ENCODE measurements around the gene PPFIBP1.
"Not testable (repeated sequence)": the region's sequence is repeated elsewhere in the genome, so short reads cannot be mapped to it uniquely, and the experiment has no call there.

Gene PPFIBP1

GRCh38 chr12:27646149-27646548 is 122.1 kb downstream of the PPFIBP1 start:
- H3K9me3 ChIP-seq (ENCODE audit: control insufficient read depth, low read length) = no peaks in the 10 kb centered on the region
- H3K36me3 ChIP-seq (ENCODE audit: control insufficient read depth, insufficient read depth, low read length) = no peaks in the 10 kb centered on the region
- H3K27ac ChIP-seq = no peak overlapping the region
- no peaks in the 10 kb centered on the region for H3K27me3 ChIP-seq (ENCODE audit: control insufficient read depth, insufficient read depth, low read length)
- TF ChIP-seq CTCF (IDR thresholded peaks at IDR 0.05) = no peak
- no peak overlapping the region for H3K4me3 ChIP-seq (ENCODE audit: low read depth, low read length)
- H3K4me1 ChIP-seq = no peaks in the 10 kb centered on the region
- H2AFZ ChIP-seq = no peak overlapping the region
- H3K4me2 ChIP-seq (ENCODE audit: low read length) = no peak overlapping the region
- H3K79me2 ChIP-seq = no peaks in the 10 kb centered on the region
- no peak overlapping the region for H3K9ac ChIP-seq

- no peaks in the 10 kb centered on the region for H3K79me2 ChIP-seq
- no peak overlapping the region for H3K4me2 ChIP-seq (ENCODE audit: low read length)
- H3K36me3 ChIP-seq (ENCODE audit: control insufficient read depth, insufficient read depth, low read length) = no peaks in the 10 kb centered on the region
- H3K9ac ChIP-seq = no peak overlapping the region
- H3K4me1 ChIP-seq = no peaks in the 10 kb centered on the region
- no peak overlapping the region for H3K4me3 ChIP-seq (ENCODE audit: low read depth, low read length)
- TF ChIP-seq CTCF (IDR thresholded peaks at IDR 0.05) = no peak
- H3K27ac ChIP-seq = no peak overlapping the region
- no peaks in the 10 kb centered on the region for H3K27me3 ChIP-seq (ENCODE audit: control insufficient read depth, insufficient read depth, low read length)
- no peaks in the 10 kb centered on the region for H3K9me3 ChIP-seq (ENCODE audit: control insufficient read depth, low read length)
- no peak overlapping the region for H2AFZ ChIP-seq
These were observed 126.0 kb downstream of the PPFIBP1 start for GRCh38 chr12:27650011-27650410.

GRCh38 chr12:27651201-27651600 is 127.2 kb downstream of the PPFIBP1 start:
- Histone ChIP-seq H3K27ac (no peak overlapping the region), H3K9me3 (ENCODE audit: control insufficient read depth, low read length) (no peaks in the 10 kb centered on the region), H3K4me1 (no peaks in the 10 kb centered on the region), H3K36me3 (ENCODE audit: control insufficient read depth, insufficient read depth, low read length) (no peaks in the 10 kb centered on the region), H3K4me3 (ENCODE audit: low read depth, low read length) (no peak overlapping the region), H3K9ac (no peak overlapping the region), H3K4me2 (ENCODE audit: low read length) (no peak overlapping the region), H3K79me2 (no peaks in the 10 kb centered on the region), H2AFZ (no peak overlapping the region), H3K27me3 (ENCODE audit: control insufficient read depth, insufficient read depth, low read length) (no peaks in the 10 kb centered on the region)
- no peak for TF ChIP-seq CTCF (IDR thresholded peaks at IDR 0.05)

GRCh38 chr12:27652174-27652763 is 128.3 kb downstream of the PPFIBP1 start:
- Histone ChIP-seq H3K4me1 (no peaks in the 10 kb centered on the region), H3K4me3 (ENCODE audit: low read depth, low read length) (no peak overlapping the region), H3K36me3 (ENCODE audit: control insufficient read depth, insufficient read depth, low read length) (no peaks in the 10 kb centered on the region), H3K9ac (no peak overlapping the region), H3K9me3 (ENCODE audit: control insufficient read depth, low read length) (no peaks in the 10 kb centered on the region), H3K27ac (no peak overlapping the region), H3K27me3 (ENCODE audit: control insufficient read depth, insufficient read depth, low read length) (no peaks in the 10 kb centered on the region), H2AFZ (no peak overlapping the region), H3K79me2 (no peaks in the 10 kb centered on the region), H3K4me2 (ENCODE audit: low read length) (no peak overlapping the region)
- TF ChIP-seq CTCF (IDR thresholded peaks at IDR 0.05) = peak; percentile 83

- Histone ChIP-seq H3K9ac (no peak overlapping the region), H3K27ac (no peak overlapping the region), H3K27me3 (ENCODE audit: control insufficient read depth, insufficient read depth, low read length) (no peaks in the 10 kb centered on the region), H3K4me2 (ENCODE audit: low read length) (no peak overlapping the region), H3K4me1 (no peaks in the 10 kb centered on the region), H3K36me3 (ENCODE audit: control insufficient read depth, insufficient read depth, low read length) (no peaks in the 10 kb centered on the region), H3K9me3 (ENCODE audit: control insufficient read depth, low read length) (no peaks in the 10 kb centered on the region), H3K79me2 (no peaks in the 10 kb centered on the region), H3K4me3 (ENCODE audit: low read depth, low read length) (no peak overlapping the region), H2AFZ (no peak overlapping the region)
- no peak for TF ChIP-seq CTCF (IDR thresholded peaks at IDR 0.05)
These were observed 129.7 kb downstream of the PPFIBP1 start for GRCh38 chr12:27653661-27654060.

GRCh38 chr12:27655476-27655875 is 131.5 kb downstream of the PPFIBP1 start:
- not testable (repeated sequence) for H3K4me2 ChIP-seq (ENCODE audit: low read length); H3K27ac ChIP-seq; H2AFZ ChIP-seq; H3K9ac ChIP-seq; H3K4me3 ChIP-seq (ENCODE audit: low read depth, low read length); H3K9me3 ChIP-seq (ENCODE audit: control insufficient read depth, low read length); H3K36me3 ChIP-seq (ENCODE audit: control insufficient read depth, insufficient read depth, low read length); H3K79me2 ChIP-seq; H3K4me1 ChIP-seq; H3K27me3 ChIP-seq (ENCODE audit: control insufficient read depth, insufficient read depth, low read length)
